ENCODE results near the gene IGFBP5.

GRCh38 chr2:216700088-216700567 lies 4.8 kb upstream of the IGFBP5 start:
- no peak for TF ChIP-seq MAX (IDR thresholded peaks at IDR 0.05; ENCODE audit: low read depth)
- TF ChIP-seq EZH2phosphoT487 (IDR thresholded peaks at IDR 0.05; ENCODE audit: borderline replicate concordance, low read depth), result no peak
- TF ChIP-seq SMC3 (IDR thresholded peaks at IDR 0.05; ENCODE audit: low read depth, low read length), result peak; percentile 1; the same call in 1 of the 2 replicates
- TF ChIP-seq YY1 (IDR thresholded peaks at IDR 0.05; ENCODE audit: low read depth), result no peak
